ENCODE data around the gene TACC3.

DNA sequence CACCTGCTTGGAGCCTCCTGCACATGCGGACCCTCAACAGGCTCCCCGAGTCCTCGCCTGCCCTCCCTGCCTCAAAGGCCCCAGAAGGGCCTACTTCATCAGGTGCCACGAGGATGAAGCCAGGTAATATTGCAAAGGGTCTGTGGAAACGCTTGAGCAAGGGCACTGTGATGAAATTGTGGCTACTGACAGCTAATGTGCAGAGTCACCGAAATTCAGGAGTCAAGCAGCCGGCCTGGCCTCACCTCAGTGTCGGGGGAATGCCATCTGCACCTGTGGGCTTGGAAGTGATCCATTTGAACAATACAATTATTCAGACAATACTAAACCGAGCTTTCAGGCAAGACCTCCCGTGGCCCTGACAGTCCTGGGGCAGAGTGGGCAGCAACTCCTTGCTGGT lies 68.7 kb downstream of the TACC3 start:
- TF ChIP-seq, protein P1, sequence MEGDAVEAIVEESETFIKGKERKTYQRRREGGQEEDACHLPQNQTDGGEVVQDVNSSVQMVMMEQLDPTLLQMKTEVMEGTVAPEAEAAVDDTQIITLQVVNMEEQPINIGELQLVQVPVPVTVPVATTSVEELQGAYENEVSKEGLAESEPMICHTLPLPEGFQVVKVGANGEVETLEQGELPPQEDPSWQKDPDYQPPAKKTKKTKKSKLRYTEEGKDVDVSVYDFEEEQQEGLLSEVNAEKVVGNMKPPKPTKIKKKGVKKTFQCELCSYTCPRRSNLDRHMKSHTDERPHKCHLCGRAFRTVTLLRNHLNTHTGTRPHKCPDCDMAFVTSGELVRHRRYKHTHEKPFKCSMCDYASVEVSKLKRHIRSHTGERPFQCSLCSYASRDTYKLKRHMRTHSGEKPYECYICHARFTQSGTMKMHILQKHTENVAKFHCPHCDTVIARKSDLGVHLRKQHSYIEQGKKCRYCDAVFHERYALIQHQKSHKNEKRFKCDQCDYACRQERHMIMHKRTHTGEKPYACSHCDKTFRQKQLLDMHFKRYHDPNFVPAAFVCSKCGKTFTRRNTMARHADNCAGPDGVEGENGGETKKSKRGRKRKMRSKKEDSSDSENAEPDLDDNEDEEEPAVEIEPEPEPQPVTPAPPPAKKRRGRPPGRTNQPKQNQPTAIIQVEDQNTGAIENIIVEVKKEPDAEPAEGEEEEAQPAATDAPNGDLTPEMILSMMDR (IDR thresholded peaks at IDR 0.05; ENCODE audit: low read length): no peak
- no peak for TF ChIP-seq EZH2phosphoT487 (IDR thresholded peaks at IDR 0.05; ENCODE audit: low read length)
- no peak for TF ChIP-seq EZH2 (optimal IDR thresholded peaks at IDR 0.05; ENCODE audit: low read depth, low read length)
